GM18505 (cell line): ENCODE data around the gene KRT81.

ENCODE experiments used
- ATAC-seq: cut with Tn5 transposase; IDR thresholded peaks from one replicate; pipeline ENCODE4 v1.9.1; 2021; ENCODE audit not compliant: unreplicated experiment
- POLR2A ChIP-seq: IDR thresholded peaks from 4 replicates; pipeline ENCODE4 v1.6.1; 2011; ENCODE audit warnings: borderline replicate concordance; ENCODE audit not compliant: insufficient read depth, insufficient read length; ENCODE audit errors: extremely low read depth

Gene KRT81

GRCh38 chr12:52238207-52238840 is 53.0 kb downstream of the KRT81 start:
- TF ChIP-seq POLR2A: no peak
- no peak for ATAC-seq

- no peak for TF ChIP-seq POLR2A
- no peak for ATAC-seq
Observed at GRCh38 chr12:52236386-52237050, 54.8 kb downstream of the KRT81 start.
